ENCODE results near the gene CCNB1IP1. TPM values are rescaled to one million over a fixed set of nuclear protein-coding genes. Genes with fewer than 3 reads are reported as not detected.
"Not testable (repeated sequence)": the region's sequence is repeated elsewhere in the genome, so short reads cannot be mapped to it uniquely, and the experiment has no call there.

Gene CCNB1IP1
- polyA plus RNA-seq, 6 donors from 2014 or later: 24.9 to 44.6 (median 32.7) TPM

DNA sequence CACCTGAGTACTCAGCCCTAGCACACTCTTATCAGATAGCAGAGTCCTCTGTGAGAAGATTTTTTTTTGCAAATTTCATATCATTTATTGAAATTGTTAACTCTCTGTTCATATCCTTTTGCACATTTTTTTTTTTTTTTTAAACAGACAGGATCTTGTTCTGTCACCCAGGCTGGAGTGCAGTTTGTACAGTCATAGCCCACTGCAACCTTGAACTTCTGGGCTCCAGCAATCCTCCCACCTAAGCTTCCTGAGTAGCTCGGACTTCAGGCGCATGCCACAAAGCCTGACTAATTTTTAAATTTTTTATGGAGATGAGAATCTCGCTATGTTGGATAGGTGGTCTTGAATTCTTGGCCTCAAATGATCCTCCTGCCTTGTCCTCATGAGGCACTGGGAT is 14.7 kb upstream of the CCNB1IP1 start:
- H3K4me3 Mint-ChIP-seq: no peak overlapping the region
- DNase-seq (no peak), ATAC-seq (ENCODE audit: low read depth in 2 of 2) (no peak)
- no peaks in the 10 kb centered on the region for H3K27me3 Mint-ChIP-seq
- H3K9me3 Mint-ChIP-seq: no peaks in the 10 kb centered on the region
- H3K4me1 Mint-ChIP-seq: peaks cover 11 to 13% (median 12%) of the 10 kb centered on the region in 3 donors
- H3K36me3 Mint-ChIP-seq: no peaks in the 10 kb centered on the region
- no peak overlapping the region for H3K27ac Mint-ChIP-seq

DNA sequence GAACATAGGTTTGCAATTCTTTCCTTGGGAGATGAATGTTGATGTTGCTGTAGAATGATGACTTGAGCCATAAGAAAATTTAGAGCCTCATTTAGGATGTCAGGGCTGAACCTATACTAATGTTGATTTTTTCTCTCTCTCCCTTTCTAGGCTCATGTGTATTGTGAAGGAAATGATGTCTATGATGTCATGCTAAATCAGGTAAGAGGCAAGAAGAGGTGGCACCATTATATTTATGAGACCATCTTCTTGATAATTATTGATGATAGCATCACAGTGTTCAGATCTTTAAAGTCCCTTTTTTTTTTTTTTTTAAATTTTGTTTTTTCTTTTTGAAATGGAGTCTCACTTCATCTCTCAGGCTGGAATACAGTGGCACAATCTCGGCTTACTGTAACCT is 13.6 kb upstream of the CCNB1IP1 start:
- Mint-ChIP-seq H3K27me3 (no peaks in the 10 kb centered on the region), H3K4me1 (peaks cover 11 to 20% (median 13%) of the 10 kb centered on the region in 3 donors), H3K4me3 (peak overlapping the region in 1 of 8 donors; percentile 19), H3K36me3 (no peaks in the 10 kb centered on the region), H3K9me3 (no peaks in the 10 kb centered on the region), H3K27ac (no peak overlapping the region)
- DNase-seq (no peak), ATAC-seq (ENCODE audit: low read depth in 2 of 2) (no peak)

GRCh38 chr14:20345366-20345765 is 12.3 kb upstream of the CCNB1IP1 start:
- H3K4me3 Mint-ChIP-seq: peak overlapping the region in 2 of 8 donors; percentile 12 to 91
- H3K36me3 Mint-ChIP-seq: no peaks in the 10 kb centered on the region
- no peaks in the 10 kb centered on the region for H3K27me3 Mint-ChIP-seq
- no peaks in the 10 kb centered on the region for H3K9me3 Mint-ChIP-seq
- peaks cover 11 to 20% (median 13%) of the 10 kb centered on the region in 3 donors for H3K4me1 Mint-ChIP-seq
- no peak for ATAC-seq (ENCODE audit: low read depth in 2 of 2)
- no peak for DNase-seq
- peak overlapping the region in 3 of 6 donors; percentile 40 to 88 (median 59) for H3K27ac Mint-ChIP-seq

GRCh38 chr14:20343862-20344220 is 10.8 kb upstream of the CCNB1IP1 start:
- DNase-seq (no peak), ATAC-seq (ENCODE audit: low read depth in 2 of 2) (no peak)
- Mint-ChIP-seq H3K27ac (peak overlapping the region in 5 of 6 donors; percentile 97 to 99 (median 98)), H3K27me3 (no peaks in the 10 kb centered on the region), H3K4me3 (peak overlapping the region; percentile 91 to 99 (median 99)), H3K36me3 (no peaks in the 10 kb centered on the region), H3K4me1 (peaks cover 11 to 20% (median 13%) of the 10 kb centered on the region in 3 donors), H3K9me3 (no peaks in the 10 kb centered on the region)

- H3K9me3 Mint-ChIP-seq: no peaks in the 10 kb centered on the region
- H3K27me3 Mint-ChIP-seq: no peaks in the 10 kb centered on the region
- H3K4me3 Mint-ChIP-seq: peak within 1 kb of the TSS; percentile 91 to 99 (median 99)
- H3K27ac Mint-ChIP-seq: peak within 1 kb of the TSS; percentile 97 to 99 (median 98)
- no peaks in the 10 kb centered on the region for H3K36me3 Mint-ChIP-seq
- ATAC-seq (ENCODE audit: low read depth in 2 of 2) (peak; percentile 75 to 80), DNase-seq (peak; percentile 91)
- H3K4me1 Mint-ChIP-seq: peaks cover 11 to 20% (median 13%) of the 10 kb centered on the region in 3 donors
Measured at GRCh38 chr14:20343092-20343861, 10.2 kb upstream of the CCNB1IP1 start, which contains the start of gene PARP2. Gene PARP2 (plus strand): TSS chr14:20343635. CDS start chr14:20343642, 7 bp downstream.

DNA sequence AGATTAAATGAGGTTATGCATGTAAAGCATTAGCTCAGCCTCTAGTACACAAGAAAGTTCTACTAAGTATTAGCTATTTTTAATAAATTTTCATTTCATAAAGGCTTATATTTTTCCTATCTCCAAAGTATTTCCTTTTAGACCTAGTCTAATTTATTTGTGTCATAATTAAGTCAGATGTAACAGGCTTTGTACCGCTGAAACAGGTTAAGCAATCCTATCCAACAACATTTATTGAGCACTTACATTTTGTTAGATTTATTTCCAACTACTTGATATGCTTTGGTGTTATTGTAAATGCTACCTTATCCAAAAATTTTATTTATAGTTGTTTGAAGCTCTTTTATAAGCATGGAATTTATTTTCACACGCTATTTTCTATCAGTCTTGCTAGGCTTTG is 8.6 kb upstream of the CCNB1IP1 start:
- H3K36me3 Mint-ChIP-seq: no peaks in the 10 kb centered on the region
- ATAC-seq (ENCODE audit: low read depth in 2 of 2) (no peak), DNase-seq (no peak)
- H3K4me1 Mint-ChIP-seq: peaks cover 11 to 20% (median 13%) of the 10 kb centered on the region in 3 donors
- peak overlapping the region in 2 of 6 donors; percentile 98 to 99 for H3K27ac Mint-ChIP-seq
- H3K4me3 Mint-ChIP-seq: peak overlapping the region in 6 of 8 donors; percentile 91 to 99 (median 99)
- H3K9me3 Mint-ChIP-seq: no peaks in the 10 kb centered on the region
- H3K27me3 Mint-ChIP-seq: no peaks in the 10 kb centered on the region

DNA sequence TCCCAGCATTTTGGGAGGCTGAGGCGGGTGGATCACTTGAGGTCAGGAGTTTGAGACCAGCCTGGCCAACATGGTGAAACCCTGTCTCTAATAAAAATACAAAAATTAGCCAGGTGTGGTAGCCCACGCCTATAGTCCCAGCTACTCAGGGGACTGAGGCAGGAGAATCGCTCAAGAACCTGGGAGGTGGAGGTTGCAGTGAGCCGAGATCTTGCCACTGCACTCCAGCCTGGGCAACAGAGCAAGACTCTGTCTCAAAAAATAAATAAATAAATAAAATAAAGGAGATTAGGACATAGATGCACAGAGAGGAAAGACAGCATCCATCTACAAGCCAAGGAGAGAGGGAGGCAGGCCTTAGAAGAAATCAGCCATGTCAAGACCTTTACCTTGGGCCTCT is 8.0 kb upstream of the CCNB1IP1 start:
- H3K36me3 Mint-ChIP-seq; H3K27ac Mint-ChIP-seq; ATAC-seq (ENCODE audit: low read depth in 2 of 2); DNase-seq; H3K9me3 Mint-ChIP-seq; H3K27me3 Mint-ChIP-seq: not testable (repeated sequence)
- peak overlapping the region in 2 of 8 donors; percentile 50 to 91 for H3K4me3 Mint-ChIP-seq
- H3K4me1 Mint-ChIP-seq: peaks cover 11 to 20% (median 13%) of the 10 kb centered on the region in 3 donors

- peak overlapping the region in 4 of 6 donors; percentile 5 to 85 (median 70) for H3K27ac Mint-ChIP-seq
- H3K4me3 Mint-ChIP-seq: peak overlapping the region in 4 of 8 donors; percentile 64 to 97 (median 92)
- ATAC-seq (ENCODE audit: low read depth in 2 of 2) (no peak), DNase-seq (no peak)
- peaks cover 16 to 29% (median 26%) of the 10 kb centered on the region in 3 donors for H3K4me1 Mint-ChIP-seq
- H3K9me3 Mint-ChIP-seq: no peaks in the 10 kb centered on the region
- H3K27me3 Mint-ChIP-seq: no peaks in the 10 kb centered on the region
- no peaks in the 10 kb centered on the region for H3K36me3 Mint-ChIP-seq
Measured at GRCh38 chr14:20334017-20334416, 938 bp upstream of the CCNB1IP1 start.

GRCh38 chr14:20333494-20333841 is 389 bp upstream of the CCNB1IP1 start:
- Mint-ChIP-seq H3K4me1 (peaks cover 16 to 29% (median 26%) of the 10 kb centered on the region in 3 donors), H3K4me3 (peak overlapping the region; percentile 90 to 100 (median 94)), H3K36me3 (no peaks in the 10 kb centered on the region), H3K27ac (peak overlapping the region; percentile 84 to 95 (median 86)), H3K9me3 (no peaks in the 10 kb centered on the region), H3K27me3 (no peaks in the 10 kb centered on the region)
- DNase-seq (no peak), ATAC-seq (ENCODE audit: low read depth in 2 of 2) (no peak)

DNA sequence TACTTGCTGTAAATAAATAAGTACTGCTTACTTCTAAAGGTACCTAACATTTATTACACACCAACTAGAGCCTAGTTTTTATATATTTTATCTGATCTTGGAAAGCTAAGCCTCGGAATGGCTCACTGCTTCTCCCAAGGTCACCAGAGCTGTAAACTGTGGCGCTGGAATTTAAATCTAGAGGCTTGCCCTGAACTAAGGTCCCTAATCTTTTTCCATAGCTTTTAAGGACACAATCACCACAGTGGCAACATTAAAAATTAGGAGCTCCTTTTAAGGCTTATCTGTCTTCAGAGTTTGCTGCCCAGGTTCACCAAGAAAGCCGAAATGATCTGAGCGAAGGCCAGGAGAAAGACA is 670 bp downstream of the CCNB1IP1 start:
- no peaks in the 10 kb centered on the region for H3K27me3 Mint-ChIP-seq
- no peak for ATAC-seq (ENCODE audit: low read depth in 2 of 2)
- peak overlapping the region; percentile 78 to 95 (median 86) for H3K27ac Mint-ChIP-seq
- H3K9me3 Mint-ChIP-seq: no peaks in the 10 kb centered on the region
- peaks cover 19 to 32% (median 30%) of the 10 kb centered on the region in 3 donors for H3K4me1 Mint-ChIP-seq
- H3K4me3 Mint-ChIP-seq: peak overlapping the region; percentile 90 to 100 (median 94)
- no peaks in the 10 kb centered on the region for H3K36me3 Mint-ChIP-seq
- DNase-seq: no peak

- DNase-seq: no peak
- no peak for ATAC-seq (ENCODE audit: low read depth in 2 of 2)
- peak overlapping the region in 2 of 6 donors; percentile 7 to 49 for H3K27ac Mint-ChIP-seq
- peaks cover 21 to 35% (median 32%) of the 10 kb centered on the region in 3 donors for H3K4me1 Mint-ChIP-seq
- H3K27me3 Mint-ChIP-seq: no peaks in the 10 kb centered on the region
- H3K36me3 Mint-ChIP-seq: no peaks in the 10 kb centered on the region
- no peaks in the 10 kb centered on the region for H3K9me3 Mint-ChIP-seq
- peak overlapping the region in 2 of 8 donors; percentile 90 to 92 for H3K4me3 Mint-ChIP-seq
Measured at GRCh38 chr14:20331053-20331613, 1.9 kb downstream of the CCNB1IP1 start.

DNA sequence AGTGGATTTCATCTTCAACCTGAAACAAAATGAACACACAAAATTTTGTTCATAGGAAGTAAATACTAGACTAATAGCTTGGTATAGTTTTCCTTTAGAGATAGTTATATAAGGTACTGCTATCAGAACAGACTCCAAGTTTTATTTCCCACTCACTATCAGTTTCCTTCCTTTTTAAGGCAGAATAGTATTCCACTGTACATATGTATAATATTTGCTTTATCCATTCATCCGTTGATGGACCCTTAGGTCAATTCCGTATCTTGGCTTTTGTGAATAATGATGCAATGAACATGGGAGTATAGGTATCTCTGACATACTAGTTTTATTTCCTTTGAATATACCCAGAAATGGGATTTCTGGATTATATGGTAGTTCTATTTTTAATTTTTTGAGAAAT is 3.7 kb downstream of the CCNB1IP1 start:
- no peaks in the 10 kb centered on the region for H3K9me3 Mint-ChIP-seq
- ATAC-seq (ENCODE audit: low read depth in 2 of 2) (no peak), DNase-seq (no peak)
- H3K36me3 Mint-ChIP-seq: no peaks in the 10 kb centered on the region
- H3K27me3 Mint-ChIP-seq: no peaks in the 10 kb centered on the region
- H3K4me1 Mint-ChIP-seq: peaks cover 21 to 35% (median 32%) of the 10 kb centered on the region in 3 donors
- no peak overlapping the region for H3K27ac Mint-ChIP-seq
- peak overlapping the region in 1 of 8 donors; percentile 8 for H3K4me3 Mint-ChIP-seq

DNA sequence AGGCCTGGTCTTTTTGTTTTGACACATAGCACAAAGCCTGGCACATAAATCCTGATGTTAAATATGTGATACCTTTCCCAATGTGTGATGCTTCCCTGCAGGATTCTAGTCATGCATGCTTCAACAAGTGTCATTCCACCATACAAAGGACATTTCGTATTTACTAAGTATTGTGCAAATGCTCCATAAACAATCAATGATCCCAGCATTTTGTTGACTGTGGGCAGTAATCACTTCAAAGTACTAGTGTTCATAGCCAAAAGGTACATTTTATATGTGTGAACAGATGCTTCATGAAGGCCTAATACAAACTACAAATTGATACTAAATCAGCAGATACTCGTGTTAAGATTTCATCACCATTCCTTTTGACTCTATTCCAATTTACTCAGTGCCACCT is 4.4 kb downstream of the CCNB1IP1 start:
- no peak for ATAC-seq (ENCODE audit: low read depth in 2 of 2)

More for the DNA sequence above, 4.4 kb downstream of the CCNB1IP1 start:
- Mint-ChIP-seq H3K27ac (no peak overlapping the region), H3K9me3 (no peaks in the 10 kb centered on the region), H3K27me3 (no peaks in the 10 kb centered on the region), H3K36me3 (no peaks in the 10 kb centered on the region), H3K4me3 (no peak overlapping the region), H3K4me1 (peaks cover 21 to 32% (median 30%) of the 10 kb centered on the region in 3 donors)
- DNase-seq: no peak
